SK-N-SH (cell line): ENCODE data around the gene ROBO4. TPM values are rescaled to one million over a fixed set of nuclear protein-coding genes. Genes with fewer than 3 reads are reported as not detected.

Source experiments
- CTCF ChIA-PET: fragments of 300-600, 350-600 bp; formaldehyde crosslinking; extraction: SDS; loops from one replicate; lab custom pipeline; 2021; lab: Yijun Ruan, JAX
- POLR2A ChIA-PET: fragments of 350-600 bp; sonication (Branson Sonifier 250); formaldehyde crosslinking; extraction: SDS; loops from one replicate; lab custom pipeline; 2020; ENCODE audit warnings: antibody characterized with exemption, inconsistent platforms; lab: Yijun Ruan, JAX
- DNase-seq: peaks from one replicate; pipeline ENCODE4 v3.0.0; 2012
- H2AFZ ChIP-seq: fragments of 200-600 bp; sonication (generic); 2 replicates; pipeline ENCODE4 v1.8.1; 2016; ENCODE audit warnings: antibody characterized with exemption, mild to moderate bottlenecking, low read depth
- H3F3A ChIP-seq: fragments of 200-600 bp; sonication (generic); replicated peaks from 2 replicates; pipeline ENCODE3; 2016; ENCODE audit warnings: antibody characterized with exemption, mild to moderate bottlenecking; ENCODE audit not compliant: insufficient read depth
- H3K27ac ChIP-seq, 2 experiments: fragments of 200-500 bp in 1 of 2; fragments of 200-600 bp in 1 of 2; sonication (Bioruptor generic) in 1 of 2; sonication (generic), shearing (Covaris generic) in 1 of 2; 2 replicates each; pipeline versions ENCODE4 v1.5.1 to v1.6.1; 2014 to 2016; ENCODE audit warnings: low read depth in 2 of 2, inconsistent platforms in 1 of 2, low read length in 1 of 2, mild to moderate bottlenecking in 1 of 2, mixed read lengths in 1 of 2
- H3K27me3 ChIP-seq: fragments of 200-600 bp; sonication (generic), shearing (Covaris generic); 2 replicates; pipeline ENCODE4 v1.6.1; 2016; ENCODE audit warnings: mixed run types; ENCODE audit not compliant: insufficient read depth
- H3K36me3 ChIP-seq, 2 experiments: fragments of 200-500 bp in 1 of 2; fragments of 200-600 bp in 1 of 2; sonication (Bioruptor generic) in 1 of 2; sonication (generic) in 1 of 2; replicated peaks in 1 of 2; 2 replicates each; pipeline versions ENCODE3 to v1.5.1; 2014 to 2016; ENCODE audit warnings: low read length in 1 of 2, mild to moderate bottlenecking in 1 of 2; ENCODE audit not compliant: insufficient read depth in 2 of 2, control insufficient read depth in 1 of 2
- H3K4me1 ChIP-seq, 2 experiments: fragments of 200-500 bp in 1 of 2; fragments of 200-600 bp in 1 of 2; sonication (Bioruptor generic) in 1 of 2; sonication (generic), shearing (Covaris generic) in 1 of 2; 2 replicates each; pipeline versions ENCODE4 v1.5.1 to v1.6.1; 2014 to 2016; ENCODE audit warnings: low read depth in 1 of 2, low read length in 1 of 2, mixed run types in 1 of 2; ENCODE audit not compliant: insufficient read depth in 2 of 2, control insufficient read depth in 1 of 2
- H3K4me2 ChIP-seq: fragments of 200-600 bp; sonication (generic), shearing (Covaris generic); 2 replicates; pipeline ENCODE4 v1.6.1; 2017; ENCODE audit warnings: mixed run types
- H3K4me3 ChIP-seq, 2 experiments: fragments of 200-500 bp in 1 of 2; fragments of 200-600 bp in 1 of 2; sonication (Bioruptor generic) in 1 of 2; sonication (generic), shearing (Covaris generic) in 1 of 2; 2 replicates each; pipeline versions ENCODE4 v1.5.1 to v1.8.1; 2014 to 2016; ENCODE audit warnings: low read depth in 2 of 2, inconsistent platforms in 1 of 2, low read length in 1 of 2, mild to moderate bottlenecking in 1 of 2, mixed read lengths in 1 of 2, moderate library complexity in 1 of 2
- H3K79me2 ChIP-seq: fragments of 200-600 bp; sonication (generic); 2 replicates; pipeline ENCODE4 v1.8.1; 2017; ENCODE audit warnings: mild to moderate bottlenecking; ENCODE audit not compliant: insufficient read depth
- H3K9ac ChIP-seq: fragments of 200-600 bp; sonication (generic); 2 replicates; pipeline ENCODE4 v1.6.1; 2017; ENCODE audit warnings: mixed run types
- H3K9me2 ChIP-seq: fragments of 200-600 bp; sonication (generic); 2 replicates; pipeline ENCODE4 v1.6.1; 2017; ENCODE audit warnings: mixed run types
- H3K9me3 ChIP-seq: fragments of 200-600 bp; sonication (generic); 2 replicates; pipeline ENCODE4 v1.6.1; 2017; ENCODE audit warnings: mixed run types, mild to moderate bottlenecking, moderate library complexity
- H4K20me1 ChIP-seq: fragments of 200-600 bp; sonication (generic); 2 replicates; pipeline ENCODE4 v1.6.1; 2017; ENCODE audit warnings: mild to moderate bottlenecking, mixed run types; ENCODE audit not compliant: insufficient read depth
- FOSL2 ChIP-seq: IDR thresholded peaks from 2 replicates; pipeline ENCODE4 v1.4.0; 2012; ENCODE audit warnings: low read depth, mild to moderate bottlenecking, moderate library complexity, borderline replicate concordance
- FOXM1 ChIP-seq: IDR thresholded peaks from 2 replicates; pipeline ENCODE4 v1.4.0; 2012; ENCODE audit warnings: low read depth, mild to moderate bottlenecking
- GATA2 ChIP-seq: sonication (generic); formaldehyde crosslinking; IDR thresholded peaks from 2 replicates; pipeline ENCODE4 v1.5.0; 2020; ENCODE audit warnings: mild to moderate bottlenecking, missing genetic modification reagents
- IRF3 ChIP-seq: fragments of 150-350 bp; IDR thresholded peaks from 2 replicates; pipeline ENCODE4 v1.6.1; 2016; ENCODE audit warnings: mild to moderate bottlenecking, low read depth, low read length
- JUND ChIP-seq: IDR thresholded peaks from 2 replicates; pipeline ENCODE4 v1.4.0; 2012
- MAX ChIP-seq: IDR thresholded peaks from 2 replicates; pipeline ENCODE4 v1.4.0; 2012; ENCODE audit warnings: low read depth
- NFIC ChIP-seq: IDR thresholded peaks from 2 replicates; pipeline ENCODE4 v1.4.0; 2012; ENCODE audit warnings: borderline replicate concordance
- RFX5 ChIP-seq: IDR thresholded peaks from 2 replicates; pipeline ENCODE4 v1.6.1; 2012; ENCODE audit warnings: mild to moderate bottlenecking, improper control_type of control experiment, low read length
- RXRA ChIP-seq: IDR thresholded peaks from 2 replicates; pipeline ENCODE4 v1.4.0; 2012; ENCODE audit warnings: low read depth, mild to moderate bottlenecking, borderline replicate concordance
- SIN3A ChIP-seq: IDR thresholded peaks from 2 replicates; pipeline ENCODE4 v1.6.1; 2012; ENCODE audit warnings: low read depth, mild to moderate bottlenecking, low read length, moderate library complexity, borderline replicate concordance
- SMC3 ChIP-seq: IDR thresholded peaks from 2 replicates; pipeline ENCODE4 v1.6.1; 2012; ENCODE audit warnings: low read depth, low read length, improper control_type of control experiment
- TAF1 ChIP-seq: IDR thresholded peaks from 2 replicates; pipeline ENCODE4 v1.6.1; 2012; ENCODE audit warnings: low read depth, mild to moderate bottlenecking, low read length, moderate library complexity, borderline replicate concordance
- USF1 ChIP-seq: IDR thresholded peaks from 2 replicates; pipeline ENCODE4 v1.4.0; 2012; ENCODE audit warnings: low read depth, borderline replicate concordance
- USF2 ChIP-seq: fragments of 150-350 bp; IDR thresholded peaks from 2 replicates; pipeline ENCODE4 v1.6.1; 2017; ENCODE audit warnings: antibody characterized with exemption, low read length, low read depth, borderline replicate concordance
- YY1 ChIP-seq: IDR thresholded peaks from 2 replicates; pipeline ENCODE4 v1.4.0; 2012; ENCODE audit warnings: low read depth, mild to moderate bottlenecking
- ZBTB33 ChIP-seq: IDR thresholded peaks from 2 replicates; pipeline ENCODE4 v1.4.0; 2012; ENCODE audit warnings: low read depth, borderline replicate concordance
- WGBS: methylation state at CpG from one replicate; pipeline ENCODE4 v1.1.6; 2017; ENCODE audit warnings: low lambda C conversion rate; 5-methylcytosine and 5-hydroxymethylcytosine counted together
- polyA plus RNA-seq, 3 experiments: library from polyadenylated mRNA; depleted of rRNA; stranded (reverse); fragments of >200 nt; gene quantifications; 2 replicates each; pipeline ENCODE4 v1.2.3, GENCODE V29; 2012

ROBO4 gene
- polyA plus RNA-seq, 1 of the 3 experiments (the other 2 are of a cell fraction), result 0.95 TPM

GRCh38 chr11:124838805-124839127 is 58.9 kb downstream of the ROBO4 start:
- Histone ChIP-seq H2AFZ (no peak overlapping the region), H3K4me2 (no peak overlapping the region), H3K4me3 (no peak overlapping the region)

More at GRCh38 chr11:124838805-124839127, 58.9 kb downstream of the ROBO4 start:
- CTCF ChIA-PET, result interaction anchor here (0.9 to 17.8 kb wide), 18 partner anchors 12 to 198 kb away, joined by 3 to 220 read pairs (median 10); partner anchors contain the start of genes ESAM, ROBO3, SIAE and SPA17
- TF ChIP-seq YY1 (no peak), JUND (no peak), RXRA (no peak), MAX (no peak), FOXM1 (no peak), USF1 (no peak), RFX5 (no peak), TAF1 (no peak), NFIC (no peak), IRF3 (no peak), SMC3 (no peak), ZBTB33 (no peak), GATA2 (CRISPR knock-in tag) (no peak), USF2 (no peak), SIN3A (no peak), FOSL2 (no peak)
- Histone ChIP-seq H3K79me2 (no peaks in the 10 kb centered on the region), H4K20me1 (no peaks in the 10 kb centered on the region), H3K9me3 (no peaks in the 10 kb centered on the region), H3K27ac (no peak overlapping the region), H3K36me3 (no peaks in the 10 kb centered on the region), H3K9me2 (no peaks in the 10 kb centered on the region), H3K4me1 (peaks cover 3 to 14% of the 10 kb centered on the region in 2 experiments; a peak in 2 of 4 replicates), H3K27me3 (peaks cover 14% of the 10 kb centered on the region; the same call in 1 of the 2 replicates), H3F3A (peaks cover 10% of the 10 kb centered on the region), H3K9ac (no peak overlapping the region)
- WGBS, result 70% methylated on average over 4 of the region's 5 CpGs
- no peak for DNase-seq
- POLR2A ChIA-PET, result no interaction called here
